GM18502 (cell line): Measurements from ENCODE around the gene AP1S2.
"Not testable (repeated sequence)": the region's sequence is repeated elsewhere in the genome, so short reads cannot be mapped to it uniquely, and the experiment has no call there.

Experiments
- ATAC-seq: cut with Tn5 transposase; IDR thresholded peaks from one replicate; pipeline ENCODE4 v1.9.1; 2021; ENCODE audit warnings: mild to moderate bottlenecking; ENCODE audit not compliant: unreplicated experiment, poor library complexity

Gene AP1S2

GRCh38 chrX:15856222-15856587, 1.6 kb upstream of the AP1S2 start:
- ATAC-seq, result no peak

- no peak for ATAC-seq
These were observed 1.1 kb upstream of the AP1S2 start for GRCh38 chrX:15855568-15856221.

GRCh38 chrX:15854080-15854655, 445 bp downstream of the AP1S2 start:
- ATAC-seq, result peak; percentile 42

- ATAC-seq, result no peak
These were observed 980 bp downstream of the AP1S2 start for GRCh38 chrX:15853586-15854079.

GRCh38 chrX:15849555-15849954, 5.1 kb downstream of the AP1S2 start:
- ATAC-seq, result no peak

GRCh38 chrX:15848576-15848975, 6.0 kb downstream of the AP1S2 start:
- ATAC-seq, result no peak

GRCh38 chrX:15843960-15844359, 10.7 kb downstream of the AP1S2 start:
- ATAC-seq, result no peak

GRCh38 chrX:15841853-15842516, 12.6 kb downstream of the AP1S2 start:
- ATAC-seq, result no peak

- peak; percentile 61 for ATAC-seq
These were observed 16.6 kb downstream of the AP1S2 start for GRCh38 chrX:15838017-15838416.

GRCh38 chrX:15834827-15835595, 19.6 kb downstream of the AP1S2 start:
- no peak for ATAC-seq

- no peak for ATAC-seq
These were observed 20.6 kb downstream of the AP1S2 start for GRCh38 chrX:15834053-15834452.

GRCh38 chrX:15831347-15831746, 23.3 kb downstream of the AP1S2 start:
- not testable (repeated sequence) for ATAC-seq

GRCh38 chrX:15829217-15829616, 25.4 kb downstream of the AP1S2 start:
- ATAC-seq, result no peak

GRCh38 chrX:15825936-15826335, 28.7 kb downstream of the AP1S2 start:
- ATAC-seq, result no peak

GRCh38 chrX:15822922-15823321, 31.7 kb downstream of the AP1S2 start:
- ATAC-seq, result no peak

GRCh38 chrX:15820106-15821073, 34.2 kb downstream of the AP1S2 start:
- ATAC-seq, result no peak

- no peak for ATAC-seq
These were observed 37.7 kb downstream of the AP1S2 start for GRCh38 chrX:15816886-15817285.

- no peak for ATAC-seq
These were observed 38.2 kb downstream of the AP1S2 start for GRCh38 chrX:15816438-15816809.

GRCh38 chrX:15815779-15816437, 38.7 kb downstream of the AP1S2 start:
- peak; percentile 70 for ATAC-seq
